Measurements from ENCODE around the gene HOXB13. TPM values are rescaled to one million over a fixed set of nuclear protein-coding genes. Genes with fewer than 3 reads are reported as not detected.

The HOXB13 gene
- total and polyA plus RNA-seq, 9 donors, result 0.38 TPM; not detected in 8

DNA sequence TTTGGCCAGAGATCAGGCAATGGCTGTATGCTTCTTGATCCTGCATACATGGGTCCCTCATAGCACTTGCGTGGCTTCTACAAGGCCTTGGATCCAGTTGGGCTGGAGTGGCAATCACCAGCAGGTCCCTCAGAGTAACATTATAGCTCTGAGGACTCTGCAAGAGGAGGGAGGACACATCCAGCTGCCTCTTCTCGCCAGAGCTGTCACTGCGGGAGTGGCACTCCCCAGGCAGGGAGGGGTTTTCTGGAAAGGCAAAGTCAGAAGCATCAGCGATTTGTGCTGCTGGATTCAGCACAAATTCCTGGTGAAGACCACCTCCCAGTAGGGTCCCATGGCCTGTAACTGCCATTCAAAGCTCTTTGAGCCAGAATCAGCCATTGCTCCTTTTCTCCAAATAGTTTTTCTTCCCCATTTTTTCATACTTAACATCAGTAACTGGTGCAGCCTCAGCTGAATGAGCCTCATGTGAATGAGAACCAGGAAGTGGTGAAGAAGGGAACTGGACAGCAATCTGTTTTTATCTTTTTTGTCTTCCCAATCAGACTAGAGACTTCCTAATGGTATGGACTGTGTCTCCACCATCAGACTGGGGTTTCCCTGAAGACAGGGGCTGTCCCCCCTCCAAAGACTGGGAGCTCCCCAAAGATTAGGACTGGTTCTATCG lies 40.6 kb upstream of the HOXB13 start:
- Histone ChIP-seq H3K27ac (no peak overlapping the region), H3K27me3 (no peaks in the 10 kb centered on the region), H3K4me1 (ENCODE audit: insufficient read depth) (no peaks in the 10 kb centered on the region), H3K4me3 (no peak overlapping the region), H3K9me3 (no peaks in the 10 kb centered on the region), H3K36me3 (no peaks in the 10 kb centered on the region)
- no peak for DNase-seq
- intact Hi-C loops (cut with DNase I), result no loop called here
- TF ChIP-seq POLR2A (IDR thresholded peaks at IDR 0.05) (no peak), EP300 (IDR thresholded peaks at IDR 0.05) (no peak)
- TF ChIP-seq, protein P1, sequence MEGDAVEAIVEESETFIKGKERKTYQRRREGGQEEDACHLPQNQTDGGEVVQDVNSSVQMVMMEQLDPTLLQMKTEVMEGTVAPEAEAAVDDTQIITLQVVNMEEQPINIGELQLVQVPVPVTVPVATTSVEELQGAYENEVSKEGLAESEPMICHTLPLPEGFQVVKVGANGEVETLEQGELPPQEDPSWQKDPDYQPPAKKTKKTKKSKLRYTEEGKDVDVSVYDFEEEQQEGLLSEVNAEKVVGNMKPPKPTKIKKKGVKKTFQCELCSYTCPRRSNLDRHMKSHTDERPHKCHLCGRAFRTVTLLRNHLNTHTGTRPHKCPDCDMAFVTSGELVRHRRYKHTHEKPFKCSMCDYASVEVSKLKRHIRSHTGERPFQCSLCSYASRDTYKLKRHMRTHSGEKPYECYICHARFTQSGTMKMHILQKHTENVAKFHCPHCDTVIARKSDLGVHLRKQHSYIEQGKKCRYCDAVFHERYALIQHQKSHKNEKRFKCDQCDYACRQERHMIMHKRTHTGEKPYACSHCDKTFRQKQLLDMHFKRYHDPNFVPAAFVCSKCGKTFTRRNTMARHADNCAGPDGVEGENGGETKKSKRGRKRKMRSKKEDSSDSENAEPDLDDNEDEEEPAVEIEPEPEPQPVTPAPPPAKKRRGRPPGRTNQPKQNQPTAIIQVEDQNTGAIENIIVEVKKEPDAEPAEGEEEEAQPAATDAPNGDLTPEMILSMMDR (IDR thresholded peaks at IDR 0.05), result no peak
- WGBS, 3 donors, result 66 to 76% (median 71%) methylated on average over 5 of the region's 5 CpGs

DNA sequence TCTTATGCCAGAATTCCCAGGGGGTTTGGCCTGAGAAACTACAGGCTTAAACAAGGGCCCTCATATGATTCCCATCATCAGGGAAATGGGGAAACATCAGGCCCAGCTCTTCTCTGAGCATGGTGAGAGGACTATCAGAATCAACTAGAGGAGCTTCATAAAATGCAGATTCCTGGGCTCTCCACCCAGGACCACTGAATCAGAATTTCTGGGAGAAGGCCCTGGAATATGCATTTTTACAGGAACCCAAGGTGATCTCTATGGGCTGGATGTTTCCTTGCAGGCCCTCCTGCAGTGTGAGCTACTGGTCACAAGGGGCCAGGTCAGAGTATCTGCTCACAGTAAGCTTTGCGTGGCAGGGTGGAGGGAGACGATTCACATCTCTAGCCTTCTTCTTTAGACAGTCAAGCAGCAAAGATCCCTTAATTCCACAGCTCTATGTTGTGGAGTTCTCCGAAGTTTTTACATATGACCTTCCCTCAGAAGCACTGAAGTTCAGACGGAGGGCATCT lies 38.8 kb upstream of the HOXB13 start:
- H3K27ac ChIP-seq, result no peak overlapping the region
- no peaks in the 10 kb centered on the region for H3K4me1 ChIP-seq (ENCODE audit: insufficient read depth)
- H3K4me3 ChIP-seq, result no peak overlapping the region
- DNase-seq, result no peak
- H3K27me3 ChIP-seq, result no peaks in the 10 kb centered on the region
- H3K9me3 ChIP-seq, result no peaks in the 10 kb centered on the region
- no peaks in the 10 kb centered on the region for H3K36me3 ChIP-seq
- WGBS, 3 donors, result 66 to 89% (median 73%) methylated on average over 4 of the region's 4 CpGs
- TF ChIP-seq, protein P1 (IDR thresholded peaks at IDR 0.05), result no peak
- TF ChIP-seq EP300 (IDR thresholded peaks at IDR 0.05) (no peak), POLR2A (IDR thresholded peaks at IDR 0.05) (no peak)
- intact Hi-C loops (cut with DNase I), result no loop called here

DNA sequence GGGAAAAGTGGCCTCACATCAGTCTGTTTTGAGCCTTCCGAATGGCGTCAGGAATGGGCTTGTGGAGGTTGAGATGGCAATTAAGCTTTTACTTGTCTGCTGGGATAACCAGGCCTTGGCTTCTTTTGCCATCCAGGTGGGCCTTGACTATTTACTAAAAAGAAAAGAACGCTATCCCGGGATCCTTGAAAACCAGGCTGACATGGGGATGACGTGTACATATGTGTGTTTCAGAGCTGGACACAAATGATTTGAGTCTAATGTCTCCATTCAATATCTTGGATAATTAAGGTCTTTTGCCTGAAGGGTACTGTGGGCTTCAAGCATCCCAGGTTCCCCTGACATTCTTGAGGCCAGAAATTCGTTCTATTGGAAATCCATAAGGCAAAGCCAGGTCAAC lies 32.6 kb upstream of the HOXB13 start:
- WGBS, 3 donors, result 71 to 85% (median 77%) methylated on average over 6 of the region's 6 CpGs
- no peak for DNase-seq
- Histone ChIP-seq H3K27ac (no peak overlapping the region), H3K36me3 (no peaks in the 10 kb centered on the region), H3K4me1 (ENCODE audit: insufficient read depth) (no peaks in the 10 kb centered on the region), H3K27me3 (no peaks in the 10 kb centered on the region), H3K4me3 (no peak overlapping the region), H3K9me3 (no peaks in the 10 kb centered on the region)
- intact Hi-C loops (cut with DNase I), result no loop called here
- no peak for TF ChIP-seq POLR2A (IDR thresholded peaks at IDR 0.05)
- TF ChIP-seq EP300 (IDR thresholded peaks at IDR 0.05), result no peak
- TF ChIP-seq, protein P1 (IDR thresholded peaks at IDR 0.05), result no peak

DNA sequence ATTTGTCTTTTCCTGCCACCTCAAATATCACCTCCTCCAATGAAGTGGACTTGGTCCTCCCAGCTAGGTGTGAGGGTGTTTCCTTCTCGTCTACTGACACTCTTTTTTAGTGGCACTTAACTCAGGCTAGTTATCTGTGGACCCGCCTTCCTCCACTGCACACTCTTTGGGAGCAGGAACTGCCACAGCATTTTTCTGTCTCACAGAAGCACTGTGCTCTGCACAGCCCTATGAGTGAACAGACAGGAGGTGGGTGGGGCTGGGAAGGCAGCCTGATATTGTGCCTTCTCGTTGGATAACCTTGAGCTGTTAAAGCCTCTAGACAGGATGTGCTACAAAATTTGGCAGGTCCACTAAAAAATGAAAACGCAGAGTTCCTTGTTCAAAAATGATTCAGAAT lies 31.9 kb upstream of the HOXB13 start:
- Histone ChIP-seq H3K4me3 (no peak overlapping the region), H3K27ac (no peak overlapping the region), H3K27me3 (no peaks in the 10 kb centered on the region), H3K4me1 (ENCODE audit: insufficient read depth) (no peaks in the 10 kb centered on the region), H3K9me3 (no peaks in the 10 kb centered on the region), H3K36me3 (no peaks in the 10 kb centered on the region)
- WGBS, 3 donors, result 8 to 16% (median 11%) methylated on average over 4 of the region's 4 CpGs
- TF ChIP-seq POLR2A (IDR thresholded peaks at IDR 0.05) (no peak), EP300 (IDR thresholded peaks at IDR 0.05) (no peak)
- TF ChIP-seq, protein P1 (IDR thresholded peaks at IDR 0.05), result no peak
- peak in 1 of 5 donors; percentile 42 for DNase-seq
- intact Hi-C loops (cut with DNase I), result no loop called here
